ENCODE measurements around the gene PSMD8.
A peak's percentile ranks its signal among the peaks of the same experiment; 100 is the strongest.
"Not testable (repeated sequence)": the region's sequence is repeated elsewhere in the genome, so short reads cannot be mapped to it uniquely, and the experiment has no call there.

The PSMD8 gene

DNA sequence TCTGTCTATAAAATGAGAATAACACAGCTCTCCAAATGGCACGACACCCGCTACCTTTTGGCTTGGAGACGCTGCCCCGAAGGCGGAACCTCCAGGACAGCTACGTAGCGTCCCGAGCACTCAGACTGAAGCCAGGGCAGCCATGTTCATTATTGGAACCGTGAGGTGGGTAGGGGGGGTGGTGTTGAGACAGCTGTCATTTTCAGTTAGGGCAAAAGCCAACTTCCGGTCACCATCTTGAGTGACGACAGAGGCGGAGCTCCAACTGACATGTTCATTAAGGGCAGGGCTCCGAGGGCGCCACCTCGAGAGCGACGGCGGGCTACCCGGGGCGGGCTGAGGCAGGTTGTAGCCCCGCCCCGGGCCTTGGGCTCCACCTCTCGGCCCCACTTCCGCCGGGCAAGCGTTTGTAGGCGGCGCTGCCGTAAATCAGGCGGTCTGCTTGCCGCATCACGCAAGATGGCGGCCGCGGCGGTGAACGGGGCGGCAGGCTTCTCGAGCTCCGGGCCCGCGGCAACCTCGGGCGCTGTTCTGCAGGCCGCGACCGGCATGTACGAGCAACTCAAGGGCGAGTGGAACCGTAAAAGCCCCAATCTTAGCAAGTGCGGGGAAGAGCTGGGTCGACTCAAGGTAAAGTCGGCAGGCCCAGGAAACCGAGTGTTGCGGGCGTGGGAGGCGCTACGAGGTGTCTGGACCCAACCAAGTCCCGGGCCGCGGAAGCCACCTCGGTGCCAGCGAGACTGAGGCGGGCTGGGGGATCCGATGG, at the start of gene PSMD8:
TSS of gene PSMD8 (plus strand) at position 240 of the 766 bp plus-strand sequence. CDS start at position 271, 31 bp downstream.
- peak; percentile 98 for DNase-seq

DNA sequence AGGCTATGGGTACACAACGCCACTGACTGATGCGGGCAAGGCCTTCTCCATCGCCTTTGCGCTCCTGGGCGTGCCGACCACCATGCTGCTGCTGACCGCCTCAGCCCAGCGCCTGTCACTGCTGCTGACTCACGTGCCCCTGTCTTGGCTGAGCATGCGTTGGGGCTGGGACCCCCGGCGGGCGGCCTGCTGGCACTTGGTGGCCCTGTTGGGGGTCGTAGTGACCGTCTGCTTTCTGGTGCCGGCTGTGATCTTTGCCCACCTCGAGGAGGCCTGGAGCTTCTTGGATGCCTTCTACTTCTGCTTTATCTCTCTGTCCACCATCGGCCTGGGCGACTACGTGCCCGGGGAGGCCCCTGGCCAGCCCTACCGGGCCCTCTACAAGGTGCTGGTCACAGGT, 47.8 kb upstream of the PSMD8 start:
- DNase-seq, result no peak

GRCh38 chr19:38329651-38330050, 44.7 kb upstream of the PSMD8 start:
- DNase-seq, result no peak

- DNase-seq, result no peak
These were observed 42.6 kb upstream of the PSMD8 start for GRCh38 chr19:38331728-38332127.

DNA sequence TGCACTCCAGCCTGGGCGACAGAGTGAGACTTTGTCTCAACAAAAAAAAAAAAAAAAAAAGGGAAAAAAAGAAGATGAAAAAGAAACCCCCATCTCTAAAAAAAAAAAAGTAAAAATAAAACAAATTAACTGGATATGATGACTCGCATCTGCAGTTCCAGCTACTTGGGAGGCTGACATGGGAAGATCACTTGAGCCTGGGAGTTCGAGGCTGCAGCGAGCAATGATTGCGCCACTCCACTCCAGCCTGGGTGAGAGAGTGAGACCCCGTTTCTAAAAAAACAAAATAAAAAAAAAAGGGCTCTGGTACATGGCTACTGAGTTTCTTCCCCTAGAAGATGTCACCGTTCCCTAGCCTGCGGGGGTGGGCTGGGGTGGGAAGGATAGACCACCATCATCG, 41.1 kb upstream of the PSMD8 start:
- no peak for DNase-seq

GRCh38 chr19:38335949-38336637, 38.3 kb upstream of the PSMD8 start:
- DNase-seq, result peak; percentile 65

- DNase-seq, result peak; percentile 88
These were observed 37.6 kb upstream of the PSMD8 start for GRCh38 chr19:38336638-38337359.

DNA sequence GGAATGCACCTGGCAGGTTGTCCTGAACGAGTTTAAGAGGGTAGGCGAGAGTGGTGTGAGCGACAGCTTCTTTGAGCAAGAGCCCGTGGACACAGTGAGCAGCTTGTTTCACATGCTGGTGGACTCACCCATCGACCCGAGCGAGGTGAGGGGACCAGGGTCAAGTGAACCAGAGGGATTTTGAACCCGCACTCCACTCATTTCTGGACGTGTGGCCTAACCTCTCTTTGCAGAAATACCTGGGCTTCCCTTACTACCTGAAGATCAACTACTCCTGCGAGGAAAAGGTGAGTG, 37.1 kb upstream of the PSMD8 start:
- no peak for DNase-seq

DNA sequence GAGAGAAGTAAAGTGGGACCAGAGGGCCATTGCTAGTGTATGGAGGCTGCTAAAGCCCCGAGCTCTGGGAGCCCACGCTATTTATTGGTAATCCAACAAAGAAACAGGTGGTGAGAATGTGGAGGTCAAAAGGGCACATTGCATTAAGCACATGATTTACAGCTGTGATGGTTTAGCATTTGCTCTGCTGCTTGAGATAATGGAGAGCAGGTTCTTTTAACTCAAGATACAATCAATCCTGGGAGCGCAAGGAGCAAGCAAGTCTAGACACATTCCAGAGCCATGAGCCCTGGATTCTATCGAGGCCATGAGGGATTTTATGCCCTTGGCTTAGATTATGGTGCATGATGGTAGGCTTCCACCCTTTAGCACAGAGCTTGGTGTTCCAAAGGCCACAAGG, 35.4 kb upstream of the PSMD8 start:
- DNase-seq, result not testable (repeated sequence)

DNA sequence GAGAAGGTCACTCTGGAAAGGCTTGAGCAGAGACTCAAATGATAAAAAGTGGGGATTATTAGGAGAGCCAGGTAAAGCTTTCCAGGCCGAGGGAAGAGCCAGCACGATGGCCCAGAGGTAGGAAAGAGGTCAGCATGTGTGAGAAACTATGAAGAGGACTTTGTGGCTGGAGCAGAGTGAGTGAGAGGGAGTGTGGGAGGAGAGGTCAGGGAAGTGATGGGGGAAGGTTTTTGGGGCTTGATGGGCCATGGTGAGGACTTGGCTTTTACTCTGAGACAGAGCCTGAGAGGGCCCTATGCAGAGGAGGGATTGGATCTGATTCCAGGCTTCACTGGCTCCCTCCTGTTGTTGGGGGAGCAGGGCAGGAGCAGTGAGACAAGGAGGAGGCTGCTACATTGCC, 33.4 kb upstream of the PSMD8 start:
- no peak for DNase-seq

DNA sequence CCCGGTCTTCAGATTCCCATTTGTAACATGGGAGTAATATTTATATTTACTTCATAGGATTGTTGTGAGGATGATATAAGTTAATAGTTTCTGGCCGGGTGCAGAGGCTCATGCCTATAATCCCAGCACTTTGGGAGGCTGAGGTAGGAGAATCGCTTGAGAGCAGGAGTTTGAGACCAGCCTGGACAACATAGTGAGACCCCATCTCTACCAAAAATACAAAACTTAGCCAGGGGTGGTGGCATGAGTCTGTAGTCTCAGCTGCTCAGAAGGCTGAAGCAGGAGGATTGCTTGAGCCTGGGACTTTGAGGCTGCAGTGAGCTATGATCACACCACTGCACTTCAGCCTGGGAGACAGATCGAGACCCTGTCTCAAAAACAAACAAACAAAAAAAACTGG, 27.5 kb upstream of the PSMD8 start:
- DNase-seq, result no peak

- DNase-seq, result no peak
These were observed 23.5 kb upstream of the PSMD8 start for GRCh38 chr19:38350883-38351282.

GRCh38 chr19:38351865-38352395, 22.4 kb upstream of the PSMD8 start:
- no peak for DNase-seq

- DNase-seq, result no peak
These were observed 21.8 kb upstream of the PSMD8 start for GRCh38 chr19:38352611-38353010.

DNA sequence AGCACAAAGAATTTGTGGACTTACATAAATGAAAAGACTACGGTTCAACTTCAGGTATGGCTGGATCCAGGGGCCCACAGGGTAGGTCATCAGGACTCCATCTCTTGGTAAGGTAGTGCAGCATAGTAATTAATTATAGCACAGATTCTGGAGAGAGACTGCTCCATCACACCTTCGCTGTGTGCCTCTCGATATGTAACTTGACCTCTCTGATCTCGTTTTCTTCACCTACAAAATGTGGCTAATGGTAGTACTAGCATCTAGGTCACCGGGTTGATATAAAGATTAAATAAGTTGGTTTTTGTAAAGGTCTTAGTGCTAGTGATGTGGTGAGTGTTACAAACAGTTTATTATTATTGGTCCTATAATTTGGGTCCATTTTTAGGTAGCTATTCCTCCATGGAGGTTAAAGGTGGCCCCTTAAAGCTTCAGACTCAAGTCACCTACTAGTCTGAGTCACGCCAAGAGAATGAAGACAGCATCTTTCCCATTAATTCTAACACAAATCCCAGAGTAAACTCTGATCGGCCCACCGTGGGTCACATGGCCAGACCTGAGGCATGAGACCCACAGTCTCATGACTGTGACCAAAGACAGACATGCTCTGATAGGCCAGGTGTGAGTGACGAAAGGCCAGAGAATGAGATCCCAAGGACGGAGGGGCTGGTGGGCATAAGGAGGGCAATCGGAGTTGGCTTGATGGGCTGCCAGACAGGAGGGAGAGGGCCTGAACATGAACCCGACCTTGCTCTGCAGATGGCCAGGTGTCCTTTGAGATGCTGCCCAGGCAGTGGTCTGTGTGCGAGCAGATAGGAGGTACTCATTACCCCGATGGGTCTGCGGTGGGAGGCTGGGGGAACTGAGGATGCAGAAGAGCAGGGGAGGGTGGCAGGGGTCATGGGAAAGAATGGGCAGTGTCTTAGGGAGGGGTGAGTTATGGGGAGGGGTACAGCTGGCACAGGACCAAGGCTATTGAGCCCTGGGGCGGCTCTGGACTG, 18.3 kb upstream of the PSMD8 start:
- DNase-seq, result no peak

- no peak for DNase-seq
These were observed 16.3 kb upstream of the PSMD8 start for GRCh38 chr19:38358071-38358470.

DNA sequence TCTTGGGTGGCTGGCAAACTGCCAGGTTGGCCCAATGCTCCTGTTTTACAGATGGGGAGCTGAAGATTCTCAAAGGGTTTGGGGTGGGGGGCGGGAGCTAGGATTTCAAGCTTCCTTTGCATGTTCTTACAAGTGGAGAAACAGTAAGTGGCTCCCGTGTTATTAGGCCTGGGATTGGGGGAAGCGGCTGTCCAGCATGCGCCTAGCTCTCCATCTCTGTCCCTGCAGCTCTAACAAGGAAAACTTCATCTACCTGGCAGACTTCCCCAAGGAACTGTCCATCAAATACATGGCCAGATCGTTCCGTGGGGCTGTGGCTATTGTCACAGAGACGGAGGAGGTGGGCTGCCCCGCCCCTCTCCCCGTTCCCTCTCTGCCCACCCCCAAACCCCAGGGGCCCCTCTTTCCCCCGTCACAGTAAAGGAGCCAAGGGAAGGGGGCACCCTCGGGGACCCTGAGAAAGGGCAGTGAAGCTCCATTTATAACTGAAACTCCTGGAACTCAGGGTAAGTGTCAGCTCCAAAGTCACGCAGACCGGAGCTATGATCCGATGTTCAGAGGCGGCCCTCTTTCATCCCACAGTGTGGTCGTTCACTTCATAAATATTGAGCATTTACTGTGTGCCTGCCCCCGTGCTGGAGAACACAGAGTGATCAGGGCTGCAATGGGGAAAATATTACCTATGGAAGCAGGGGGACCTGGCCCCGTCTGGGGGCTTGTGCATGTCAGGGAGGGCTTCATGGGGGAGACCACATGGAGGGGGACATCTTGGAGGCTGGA, 14.9 kb upstream of the PSMD8 start:
- DNase-seq, result no peak

GRCh38 chr19:38360351-38360750, 14.0 kb upstream of the PSMD8 start:
- no peak for DNase-seq

GRCh38 chr19:38360839-38361631, 13.3 kb upstream of the PSMD8 start:
- DNase-seq, result no peak

DNA sequence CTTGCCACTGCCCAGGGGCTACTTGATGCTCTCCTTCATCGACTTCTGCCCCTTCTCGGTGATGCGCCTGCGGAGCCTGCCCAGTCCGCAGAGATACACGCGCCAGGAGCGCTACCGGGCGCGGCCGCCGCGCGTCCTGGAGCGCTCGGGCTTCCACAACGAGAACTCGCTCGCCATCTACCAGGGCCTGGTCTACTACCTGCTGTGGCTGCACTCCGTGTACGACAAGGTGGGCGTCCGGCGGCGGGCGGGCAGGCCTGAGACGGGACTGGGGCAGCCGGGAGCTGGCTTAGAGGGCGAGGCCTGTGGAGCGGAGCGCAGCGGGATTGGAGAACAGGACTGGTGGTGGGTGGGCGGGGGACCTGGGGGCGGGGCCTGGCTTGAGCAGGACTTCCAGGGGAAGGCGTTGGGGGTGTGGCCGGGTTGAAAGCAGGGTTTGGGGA, 12.7 kb upstream of the PSMD8 start:
- no peak for DNase-seq
